ENCODE results near the gene ZNF525. TPM values are rescaled to one million over a fixed set of nuclear protein-coding genes. Genes with fewer than 3 reads are reported as not detected.
"Not testable (repeated sequence)": the region's sequence is repeated elsewhere in the genome, so short reads cannot be mapped to it uniquely, and the experiment has no call there.

The ZNF525 gene
- total RNA-seq, 2 experiments from 2014 or later: 23.2 to 26.0 TPM

GRCh38 chr19:53394974-53395839 lies 29.7 kb downstream of the ZNF525 start, which contains the start of gene ZNF765:
Gene ZNF765 (plus strand): TSS chr19:53395149. CDS start chr19:53398016, 2,867 bp downstream.
- intact Hi-C loops (cut with micrococcal nuclease): no loop called here
- peak; percentile 100 for ATAC-seq
- Mint-ChIP-seq H3K4me3 (peak within 1 kb of the TSS; percentile 82), H3K36me3 (ENCODE audit: low read depth) (peaks cover 30% of the 10 kb centered on the region), H3K27ac (peak within 1 kb of the TSS; percentile 88), H3K4me1 (ENCODE audit: low read depth) (peaks cover 26% of the 10 kb centered on the region), H3K9me3 (peaks cover 15% of the 10 kb centered on the region), H3K27me3 (no peaks in the 10 kb centered on the region)
- CTCF ChIA-PET: interaction anchor here (1.0 to 1.3 kb wide), 2 partner anchors 30 to 200 kb away, joined by 4 to 7 read pairs; no protein-coding TSS in a partner anchor
- DNase-seq: peak; percentile 97
- TF ChIP-seq CTCF (IDR thresholded peaks at IDR 0.05): no peak
- POLR2A ChIA-PET: interaction anchor here (0.6 to 0.9 kb wide), 2 partner anchors 76 to 200 kb away, joined by 3 read pairs; no protein-coding TSS in a partner anchor

GRCh38 chr19:53395840-53396524 lies 30.5 kb downstream of the ZNF525 start:
- H3K9me3 Mint-ChIP-seq: peaks cover 11% of the 10 kb centered on the region
- peak overlapping the region; percentile 82 for H3K4me3 Mint-ChIP-seq
- ChIA-PET CTCF (interaction anchor here (1.3 kb wide), 1 partner anchor 29 kb away, joined by 7 read pairs; no protein-coding TSS in a partner anchor), POLR2A (interaction anchor here (0.7 kb wide), 2 partner anchors 29 to 1310 kb away, joined by 3 read pairs; no protein-coding TSS in a partner anchor)
- peaks cover 35% of the 10 kb centered on the region for H3K36me3 Mint-ChIP-seq (ENCODE audit: low read depth)
- peaks cover 28% of the 10 kb centered on the region for H3K4me1 Mint-ChIP-seq (ENCODE audit: low read depth)
- H3K27ac Mint-ChIP-seq: peak overlapping the region; percentile 88
- ATAC-seq; DNase-seq; H3K27me3 Mint-ChIP-seq; intact Hi-C loops (cut with micrococcal nuclease): not testable (repeated sequence)

DNA sequence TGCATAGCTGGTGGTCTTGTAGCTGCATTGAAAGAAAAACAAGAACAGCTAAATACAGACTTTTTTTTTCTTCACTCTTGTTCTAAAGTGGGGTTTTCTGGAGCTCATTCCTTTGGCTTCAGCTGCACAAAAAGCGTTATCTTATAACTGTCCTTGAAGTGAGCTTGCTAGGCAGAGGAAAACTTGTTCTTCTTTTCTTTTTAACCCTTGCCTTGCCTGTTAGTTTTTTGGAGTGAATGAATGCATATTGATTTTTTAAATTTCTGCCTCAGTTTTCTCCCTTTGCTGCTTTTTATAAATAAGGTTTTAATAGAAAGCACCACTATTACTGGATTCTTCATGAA lies 31.0 kb downstream of the ZNF525 start:
- H3K27me3 Mint-ChIP-seq: no peaks in the 10 kb centered on the region
- CTCF ChIA-PET: interaction anchor here (1.3 kb wide), 1 partner anchor 29 kb away, joined by 7 read pairs; no protein-coding TSS in a partner anchor
- intact Hi-C loops (cut with micrococcal nuclease): no loop called here
- no peak for ATAC-seq
- peak overlapping the region; percentile 82 for H3K4me3 Mint-ChIP-seq
- H3K36me3 Mint-ChIP-seq (ENCODE audit: low read depth): peaks cover 37% of the 10 kb centered on the region
- no peak overlapping the region for H3K27ac Mint-ChIP-seq
- POLR2A ChIA-PET: interaction anchor here (0.7 kb wide), 2 partner anchors 29 to 1310 kb away, joined by 3 read pairs; no protein-coding TSS in a partner anchor
- H3K4me1 Mint-ChIP-seq (ENCODE audit: low read depth): peaks cover 28% of the 10 kb centered on the region
- no peak for DNase-seq
- TF ChIP-seq CTCF (IDR thresholded peaks at IDR 0.05): no peak
- H3K9me3 Mint-ChIP-seq: peaks cover 12% of the 10 kb centered on the region

DNA sequence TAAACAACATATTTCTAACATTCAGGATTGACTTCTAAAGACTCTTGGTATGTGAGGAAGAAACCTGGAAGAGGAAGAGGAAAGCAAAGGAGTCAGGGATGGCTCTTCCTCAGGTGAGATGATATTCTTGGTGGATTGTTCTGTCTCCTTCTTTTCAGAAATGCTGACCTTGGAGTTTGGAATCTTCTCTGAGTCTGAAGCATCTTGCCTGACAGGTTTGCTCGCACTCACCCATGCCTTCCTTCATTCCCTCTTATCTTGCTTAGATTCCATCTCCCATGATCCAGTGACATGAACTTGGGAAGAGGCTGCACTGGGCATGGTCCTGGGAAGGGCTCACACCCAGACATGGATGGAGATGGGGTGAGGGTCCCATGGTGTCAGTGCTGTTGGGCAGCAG lies 32.4 kb downstream of the ZNF525 start:
- ATAC-seq; H3K27me3 Mint-ChIP-seq; H3K4me3 Mint-ChIP-seq; POLR2A ChIA-PET; H3K27ac Mint-ChIP-seq; DNase-seq; intact Hi-C loops (cut with micrococcal nuclease); CTCF ChIA-PET: not testable (repeated sequence)
- peaks cover 16% of the 10 kb centered on the region for H3K9me3 Mint-ChIP-seq
- H3K4me1 Mint-ChIP-seq (ENCODE audit: low read depth): peaks cover 28% of the 10 kb centered on the region
- peaks cover 49% of the 10 kb centered on the region for H3K36me3 Mint-ChIP-seq (ENCODE audit: low read depth)

GRCh38 chr19:53409505-53410204 lies 44.1 kb downstream of the ZNF525 start:
- H3K36me3 Mint-ChIP-seq (ENCODE audit: low read depth): peaks cover 83% of the 10 kb centered on the region
- intact Hi-C loops (cut with micrococcal nuclease): no loop called here
- CTCF ChIA-PET: no interaction called here
- H3K27me3 Mint-ChIP-seq: no peaks in the 10 kb centered on the region
- H3K27ac Mint-ChIP-seq: no peak overlapping the region
- no peak overlapping the region for H3K4me3 Mint-ChIP-seq
- ATAC-seq (no peak), DNase-seq (no peak)
- peaks cover 62% of the 10 kb centered on the region for H3K9me3 Mint-ChIP-seq
- TF ChIP-seq CTCF (IDR thresholded peaks at IDR 0.05): no peak
- no peaks in the 10 kb centered on the region for H3K4me1 Mint-ChIP-seq (ENCODE audit: low read depth)
- POLR2A ChIA-PET: no interaction called here

DNA sequence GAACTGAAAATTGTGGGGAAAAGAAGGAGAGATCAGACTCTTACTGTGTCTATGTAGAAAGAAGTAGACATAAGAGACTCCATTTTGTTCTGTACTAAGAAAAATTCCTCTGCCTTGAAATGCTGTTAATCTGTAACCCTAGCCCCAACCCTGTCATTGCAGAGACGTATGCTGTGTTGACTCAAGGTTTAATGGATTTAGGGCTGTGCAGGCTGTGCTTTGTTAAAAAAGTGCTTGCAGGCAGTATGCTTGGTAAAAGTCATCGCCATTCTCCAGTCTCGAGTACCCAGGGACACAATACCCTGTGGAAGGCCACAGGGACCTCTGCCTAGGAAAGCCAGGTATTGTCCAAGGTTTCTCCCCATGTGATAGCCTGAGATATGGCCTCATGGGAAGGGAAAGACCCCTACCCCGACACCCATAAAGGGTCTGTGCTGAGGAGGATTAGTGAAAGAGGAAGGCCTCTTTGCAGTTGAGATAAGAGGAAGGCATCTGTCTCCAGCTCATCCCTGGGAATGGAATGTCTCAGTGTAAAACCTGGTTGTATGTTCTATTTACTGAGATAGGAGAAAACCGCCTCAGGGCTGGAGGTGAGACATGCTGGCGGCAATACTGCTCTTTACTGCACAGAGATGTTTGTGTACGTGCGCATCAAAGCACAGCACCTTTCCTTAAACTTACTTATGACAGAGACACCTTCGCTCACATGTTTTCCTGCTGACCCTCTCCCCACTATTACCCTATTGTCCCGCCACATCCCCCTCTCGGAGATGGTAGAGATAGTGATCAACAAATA lies 55.2 kb downstream of the ZNF525 start:
- intact Hi-C loops (cut with micrococcal nuclease); H3K4me1 Mint-ChIP-seq (ENCODE audit: low read depth); H3K4me3 Mint-ChIP-seq; H3K27me3 Mint-ChIP-seq; ATAC-seq; POLR2A ChIA-PET; CTCF ChIA-PET; DNase-seq; H3K27ac Mint-ChIP-seq: not testable (repeated sequence)
- Mint-ChIP-seq H3K36me3 (ENCODE audit: low read depth) (peaks cover 14% of the 10 kb centered on the region), H3K9me3 (peaks cover 20% of the 10 kb centered on the region)

Measured in activated CD8-positive, alpha-beta T cell treated with anti-CD3 and anti-CD28 coated beads for 36 hours (primary cell).